RCC 7860 (cell line): ENCODE results near the gene PEX14.

Experiments
- DNase-seq: peaks from one replicate; pipeline ENCODE4 v3.0.0-alpha.2; 2015; ENCODE audit warnings: low spot score
- FAIRE-seq: peaks from 2 replicates; lab custom pipeline; 2012; peaks lifted over from hg19 to GRCh38; lab: Jason Lieb, UNC

PEX14 gene

GRCh38 chr1:10583641-10584040 is 108.9 kb downstream of the PEX14 start:
- DNase-seq (no peak), FAIRE-seq (no peak)

DNA sequence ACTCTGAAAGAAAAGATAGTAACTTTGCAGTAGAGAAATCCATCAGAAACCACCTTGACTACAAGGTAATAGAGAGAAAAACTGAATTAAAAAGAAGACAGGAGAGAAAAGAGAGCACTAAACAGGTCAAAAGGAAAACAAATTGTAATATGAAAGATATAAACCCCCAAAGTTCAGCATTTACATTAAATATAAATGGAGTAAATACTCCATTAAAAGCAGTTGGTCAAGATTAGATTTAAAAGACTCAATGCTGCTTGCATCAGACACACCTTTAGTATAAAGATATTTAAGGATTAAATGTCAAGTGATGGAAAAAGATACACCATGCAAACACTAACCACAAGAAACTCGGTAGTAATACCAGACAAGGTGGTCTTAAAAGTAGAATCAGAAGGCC is 110.5 kb downstream of the PEX14 start:
- FAIRE-seq: no peak
- no peak for DNase-seq

GRCh38 chr1:10586125-10586524 is 111.4 kb downstream of the PEX14 start:
- no peak for DNase-seq

DNA sequence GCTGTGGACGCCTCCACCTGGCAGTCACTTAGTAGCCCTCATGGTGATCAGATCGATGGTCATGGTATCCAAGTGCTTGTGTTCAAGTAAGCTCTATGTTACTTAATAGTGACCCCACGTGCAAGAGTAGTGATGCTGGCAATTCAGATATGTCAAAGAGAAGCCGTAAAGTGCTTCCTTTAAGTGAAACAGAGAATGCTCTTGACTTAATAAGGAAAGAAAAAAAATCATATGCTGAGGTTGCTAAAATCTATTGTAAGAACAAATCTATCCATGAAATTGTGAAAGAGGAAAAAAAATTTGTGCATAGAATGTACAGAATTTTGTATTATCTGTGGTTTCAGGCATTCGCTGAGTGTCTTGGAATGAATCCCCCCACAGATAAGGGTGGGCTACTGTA is 113.9 kb downstream of the PEX14 start:
- FAIRE-seq (no peak), DNase-seq (no peak)

More at GRCh38 chr1:10586125-10586524, 111.4 kb downstream of the PEX14 start:
- FAIRE-seq: no peak

- DNase-seq (no peak), FAIRE-seq (no peak)
Observed at GRCh38 chr1:10589074-10589473, 114.3 kb downstream of the PEX14 start.

GRCh38 chr1:10591010-10591409 is 116.3 kb downstream of the PEX14 start:
- FAIRE-seq (no peak), DNase-seq (no peak)

DNA sequence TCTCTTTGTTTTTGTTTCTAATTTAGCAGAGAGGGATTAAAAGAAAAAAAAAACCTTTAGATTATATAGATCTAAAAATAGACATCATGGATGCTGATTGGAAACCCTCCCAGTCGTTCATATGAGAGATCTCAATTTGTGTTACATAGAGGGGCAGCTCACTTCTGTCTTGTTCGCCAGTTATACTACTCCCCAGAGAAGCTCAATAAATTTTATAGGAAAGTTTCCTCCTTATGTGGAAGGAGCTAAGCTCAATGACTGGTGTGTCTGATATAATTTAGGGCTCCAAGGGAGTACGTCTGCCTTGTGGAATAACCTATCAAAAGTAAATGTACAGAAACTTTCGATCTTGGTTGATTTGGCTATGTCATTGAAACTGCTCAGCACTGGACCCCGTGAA is 117.6 kb downstream of the PEX14 start:
- FAIRE-seq (no peak), DNase-seq (no peak)

GRCh38 chr1:10593750-10594149 is 119.0 kb downstream of the PEX14 start:
- no peak for DNase-seq
- FAIRE-seq: no peak

GRCh38 chr1:10594595-10595223 is 120.0 kb downstream of the PEX14 start:
- no peak for DNase-seq
- FAIRE-seq: no peak

DNA sequence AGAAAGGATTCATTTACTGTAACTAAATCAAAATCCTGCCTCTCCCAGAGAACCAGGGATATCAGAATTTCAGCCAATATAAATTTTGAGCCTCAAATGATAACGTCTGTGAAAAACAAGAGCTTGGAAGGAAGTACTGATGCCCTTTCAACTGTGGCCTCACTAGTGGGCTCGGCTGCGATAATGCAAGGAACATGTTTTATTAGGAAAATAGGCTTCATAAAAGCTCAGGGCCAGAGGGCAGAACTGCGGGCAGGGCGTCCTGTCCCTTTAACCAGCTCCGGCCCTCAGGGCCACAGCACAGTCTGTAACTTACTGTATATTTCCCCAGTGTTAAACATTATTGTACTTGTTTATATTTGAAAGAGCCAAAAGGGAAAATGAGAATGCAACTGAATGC is 122.0 kb downstream of the PEX14 start:
- no peak for DNase-seq
- no peak for FAIRE-seq

GRCh38 chr1:10597492-10598388 is 123.0 kb downstream of the PEX14 start:
- no peak for FAIRE-seq
- no peak for DNase-seq

- FAIRE-seq (no peak), DNase-seq (no peak)
Observed at GRCh38 chr1:10598389-10598702, 123.6 kb downstream of the PEX14 start.

- FAIRE-seq (peak; percentile 94), DNase-seq (peak; percentile 81)
Observed at GRCh38 chr1:10599194-10599861, 124.6 kb downstream of the PEX14 start.

GRCh38 chr1:10601342-10602070 is 126.8 kb downstream of the PEX14 start:
- peak; percentile 21 for FAIRE-seq
- DNase-seq: no peak

DNA sequence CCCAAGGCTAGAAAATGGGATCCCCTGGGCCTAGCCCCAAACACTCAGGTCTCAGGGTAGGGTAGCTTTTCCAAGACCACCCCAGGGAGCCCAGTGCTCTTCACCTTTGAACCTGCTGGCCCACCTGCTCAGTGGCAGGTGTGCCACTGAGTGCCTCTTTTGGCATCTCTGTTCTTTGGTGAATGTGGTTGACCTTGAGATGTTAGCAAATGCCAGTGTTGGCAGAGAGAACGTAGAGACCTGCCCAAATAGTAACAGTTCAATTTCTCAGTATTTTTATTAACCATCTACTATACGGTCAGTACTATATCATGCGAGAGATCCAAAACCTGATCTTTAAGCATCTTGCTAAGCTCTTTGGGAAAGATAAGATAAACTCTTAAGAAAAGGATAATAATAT is 128.2 kb downstream of the PEX14 start:
- FAIRE-seq (no peak), DNase-seq (no peak)

DNA sequence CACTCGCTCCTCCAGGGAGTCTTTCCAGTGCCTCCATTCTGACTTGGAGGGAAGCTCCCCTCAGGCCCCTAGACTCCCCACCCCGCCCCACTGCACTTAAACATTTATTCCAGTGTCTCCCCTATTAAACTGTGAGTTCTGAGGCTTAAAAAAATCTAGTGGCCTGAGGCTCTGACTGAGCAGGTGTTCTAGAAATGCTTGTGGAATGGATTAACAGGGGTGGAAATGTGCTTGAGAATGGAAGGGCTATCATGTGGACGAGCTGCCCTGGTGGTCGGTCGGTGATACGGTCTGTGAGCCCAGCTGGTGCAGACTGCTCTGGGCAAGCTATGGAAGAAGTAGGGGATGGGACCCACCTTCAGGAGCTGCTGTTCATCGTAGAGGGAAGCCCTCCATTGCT is 130.2 kb downstream of the PEX14 start:
- DNase-seq: no peak
- FAIRE-seq: no peak

GRCh38 chr1:10606064-10606463 is 131.3 kb downstream of the PEX14 start:
- FAIRE-seq: peak; percentile 84
- DNase-seq: peak; percentile 65

- no peak for DNase-seq
- no peak for FAIRE-seq
Observed at GRCh38 chr1:10607228-10607627, 132.5 kb downstream of the PEX14 start.

GRCh38 chr1:10608690-10609089 is 133.9 kb downstream of the PEX14 start:
- FAIRE-seq (no peak), DNase-seq (no peak)

GRCh38 chr1:10610901-10611600 is 136.3 kb downstream of the PEX14 start:
- FAIRE-seq: no peak
- DNase-seq: no peak
